Astrocyte of the spinal cord (primary cell): ENCODE results near the gene NCAM1.

Experiments
- DNase-seq: peaks from one replicate; pipeline ENCODE4 v3.0.0; 2011; ENCODE audit warnings: low read depth, low spot score
- H3K4me3 ChIP-seq: 2 replicates; pipeline ENCODE4 v1.5.1; 2011; ENCODE audit warnings: low read depth, mild to moderate bottlenecking, low read length, moderate library complexity
- CTCF ChIP-seq: IDR thresholded peaks from 2 replicates; pipeline ENCODE4 v1.5.1; 2012; ENCODE audit warnings: low read depth, mild to moderate bottlenecking, low read length, inconsistent platforms
- in situ Hi-C: cut with HindIII; loops from 2 replicates; pipeline ENCODE4 v1.10.0; 2017; ENCODE audit warnings: low sequenced_read_pairs

The NCAM1 gene

GRCh38 chr11:113137713-113138529 is 176.7 kb downstream of the NCAM1 start:
- H3K4me3 ChIP-seq, result no peak overlapping the region
- no peak for DNase-seq
- in situ Hi-C loops, result no loop called here
- TF ChIP-seq CTCF, result no peak

GRCh38 chr11:113138731-113139130 is 177.5 kb downstream of the NCAM1 start:
- H3K4me3 ChIP-seq, result no peak overlapping the region
- no peak for DNase-seq
- no peak for TF ChIP-seq CTCF
- in situ Hi-C loops, result no loop called here

DNA sequence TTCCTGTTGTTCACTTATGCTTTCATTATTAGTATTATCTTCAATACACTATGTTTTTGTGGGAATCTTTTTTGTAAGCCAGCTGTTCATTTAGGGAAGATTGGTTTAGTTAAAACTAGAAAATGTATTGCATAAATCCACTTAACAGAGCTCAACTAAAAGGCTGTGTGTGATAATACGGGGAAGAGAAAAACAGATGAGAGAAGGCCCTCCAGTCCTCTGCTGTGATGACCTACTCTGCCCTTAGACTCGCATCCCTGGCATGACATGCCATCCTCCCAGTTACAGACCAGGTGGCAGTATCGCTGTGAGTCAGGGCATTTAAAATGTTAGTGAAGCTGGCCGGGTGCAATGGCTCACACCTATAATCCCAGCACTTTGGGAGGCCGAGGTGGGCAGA is 179.8 kb downstream of the NCAM1 start:
- no peak for DNase-seq
- no peak for TF ChIP-seq CTCF
- H3K4me3 ChIP-seq, result no peak overlapping the region
- in situ Hi-C loops, result no loop called here

DNA sequence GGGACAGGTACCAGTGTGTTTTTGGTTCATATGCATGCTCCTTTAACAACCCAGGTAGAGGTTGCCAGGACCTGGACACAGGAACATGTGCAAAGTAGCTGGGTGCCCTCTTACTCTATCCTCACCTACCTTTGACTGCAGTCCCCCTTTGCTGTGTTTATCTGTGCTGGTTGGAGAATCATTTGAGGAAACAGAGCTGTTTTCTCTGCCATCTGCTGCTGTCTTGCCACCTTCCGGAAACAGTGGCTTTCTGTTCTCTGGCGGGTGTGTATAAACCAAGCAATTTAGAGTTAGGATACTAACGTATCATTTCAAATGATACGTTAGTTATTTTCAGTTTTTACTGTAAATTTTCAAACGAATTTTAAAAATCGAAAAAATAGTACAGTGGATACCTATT is 181.3 kb downstream of the NCAM1 start:
- no peak overlapping the region for H3K4me3 ChIP-seq
- DNase-seq, result no peak
- TF ChIP-seq CTCF, result no peak
- in situ Hi-C loops, result no loop called here

GRCh38 chr11:113147249-113147648 is 186.0 kb downstream of the NCAM1 start:
- DNase-seq, result no peak
- TF ChIP-seq CTCF, result no peak
- in situ Hi-C loops, result no loop called here
- H3K4me3 ChIP-seq, result no peak overlapping the region

DNA sequence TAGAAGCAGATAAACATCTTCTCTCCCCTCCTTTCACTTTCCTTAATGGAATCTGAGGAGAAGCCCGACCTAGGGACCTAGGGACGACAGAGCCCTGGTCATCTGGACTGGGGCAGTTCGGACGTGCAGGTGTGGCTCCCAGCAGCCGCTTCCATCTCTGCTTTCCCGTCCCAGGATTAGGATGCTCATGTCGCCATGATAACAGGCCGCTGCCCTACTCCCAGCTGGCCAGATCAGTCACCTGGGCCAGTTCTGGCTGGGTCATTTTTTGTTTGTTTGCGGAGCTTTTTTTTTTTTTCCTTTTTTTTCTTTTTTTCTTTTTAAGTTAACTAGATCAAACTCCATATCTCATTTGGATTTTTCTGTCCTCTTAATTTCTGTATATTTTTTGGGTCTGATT is 186.9 kb downstream of the NCAM1 start:
- no peak for DNase-seq
- no peak overlapping the region for H3K4me3 ChIP-seq
- no peak for TF ChIP-seq CTCF
- in situ Hi-C loops, result no loop called here

- no peak for TF ChIP-seq CTCF
- H3K4me3 ChIP-seq, result no peak overlapping the region
- DNase-seq, result no peak
- in situ Hi-C loops, result no loop called here
Observed at GRCh38 chr11:113148652-113149051, 187.4 kb downstream of the NCAM1 start.
